ENCODE results near the gene LTBP1.

GRCh38 chr2:33130544-33130943, 183.8 kb downstream of the LTBP1 start:
- no peak for TF ChIP-seq CTCF (IDR thresholded peaks at IDR 0.05)
- TF ChIP-seq EP300 (IDR thresholded peaks at IDR 0.05), result no peak

Measured in ovary (tissue), 3 donors.